ENCODE results near the gene RAB9A. TPM values are rescaled to one million over a fixed set of nuclear protein-coding genes. Genes with fewer than 3 reads are reported as not detected.

The RAB9A gene
- total and polyA plus RNA-seq, 2 of the 8 experiments (the other 6 are each of a cell fraction or from before 2014, with no cell fraction given), result 21.8 to 34.0 TPM

GRCh38 chrX:13684361-13684760, 4.6 kb upstream of the RAB9A start:
- FAIRE-seq, result no peak
- no peak overlapping the region for H3K14ac ChIP-seq (ENCODE audit: insufficient read length)
- no peak overlapping the region for H4K8ac ChIP-seq (ENCODE audit: extremely low read depth, insufficient read depth, low read length)
- H3K4me1 ChIP-seq (replicated peaks in 1 of 4; ENCODE audit: control insufficient read depth in 3 of 4, insufficient read depth in 4 of 4, low read length in 3 of 4), result no peaks in the 10 kb centered on the region
- H2AFZ ChIP-seq (ENCODE audit: low read length), result no peak overlapping the region
- no peak overlapping the region for H3K9ac ChIP-seq (replicated peaks in 1 of 4; ENCODE audit: extremely low read depth in 1 of 4, low read depth in 3 of 4, low read length in 3 of 4)
- no peaks in the 10 kb centered on the region for H4K20me1 ChIP-seq (replicated peaks in 1 of 2; ENCODE audit: control insufficient read depth in 1 of 2, insufficient read depth in 2 of 2, low read length in 2 of 2)
- ChIA-PET POLR2A (ENCODE audit: partially characterized antibody) (no interaction called here), CTCF (ENCODE audit: partially characterized antibody) (no interaction called here)
- H3K79me2 ChIP-seq (ENCODE audit: control insufficient read depth in 1 of 2, insufficient read depth in 2 of 2, low read length in 2 of 2), result peaks cover 0 to under 1% of the 10 kb centered on the region in 2 experiments; a peak in 1 of 4 replicates
- H3K23ac ChIP-seq (ENCODE audit: insufficient read length), result no peak overlapping the region
- H3K27me3 ChIP-seq (replicated peaks in 1 of 4; ENCODE audit: control insufficient read depth in 3 of 4, extremely low read depth in 1 of 4, insufficient read depth in 3 of 4, low read length in 3 of 4), result peaks cover 0 to 2% (median 0%) of the 10 kb centered on the region in 4 experiments; a peak in 2 of 7 replicates
- no peak overlapping the region for H2AK5ac ChIP-seq (ENCODE audit: low read depth, low read length)
- no peak overlapping the region for H2BK12ac ChIP-seq (ENCODE audit: low read depth, low read length)
- no peaks in the 10 kb centered on the region for H3K79me1 ChIP-seq (ENCODE audit: low read depth, low read length)
- no peak for TF ChIP-seq BACH1 (IDR thresholded peaks at IDR 0.05; ENCODE audit: low read length)
- TF ChIP-seq EZH2 (IDR thresholded peaks at IDR 0.05; ENCODE audit: low read depth, low read length, severe bottlenecking), result no peak
- no peak for TF ChIP-seq ZNF274 (IDR thresholded peaks at IDR 0.05; ENCODE audit: borderline replicate concordance, extremely low read depth, low read length)
- TF ChIP-seq NANOG (IDR thresholded peaks at IDR 0.05; ENCODE audit: insufficient read depth, low read depth, low read length, poor library complexity, severe bottlenecking), result no peak
- no peak for TF ChIP-seq GTF2F1 (IDR thresholded peaks at IDR 0.05; ENCODE audit: borderline replicate concordance, low read depth, low read length)
- no peak for TF ChIP-seq SIX5 (IDR thresholded peaks at IDR 0.05; ENCODE audit: low read depth, low read length)
- no peak for TF ChIP-seq YY1 (IDR thresholded peaks at IDR 0.05; ENCODE audit: low read depth, low read length)
- TF ChIP-seq RFX5 (IDR thresholded peaks at IDR 0.05; ENCODE audit: borderline replicate concordance, low read depth, low read length), result no peak
- TF ChIP-seq EGR1 (IDR thresholded peaks at IDR 0.05; ENCODE audit: borderline replicate concordance, low read depth, low read length), result no peak
- TF ChIP-seq, protein P1, sequence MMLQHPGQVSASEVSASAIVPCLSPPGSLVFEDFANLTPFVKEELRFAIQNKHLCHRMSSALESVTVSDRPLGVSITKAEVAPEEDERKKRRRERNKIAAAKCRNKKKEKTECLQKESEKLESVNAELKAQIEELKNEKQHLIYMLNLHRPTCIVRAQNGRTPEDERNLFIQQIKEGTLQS (IDR thresholded peaks at IDR 0.05; ENCODE audit: insufficient read depth, low read depth, low read length), result no peak
- TF ChIP-seq, protein P2, sequence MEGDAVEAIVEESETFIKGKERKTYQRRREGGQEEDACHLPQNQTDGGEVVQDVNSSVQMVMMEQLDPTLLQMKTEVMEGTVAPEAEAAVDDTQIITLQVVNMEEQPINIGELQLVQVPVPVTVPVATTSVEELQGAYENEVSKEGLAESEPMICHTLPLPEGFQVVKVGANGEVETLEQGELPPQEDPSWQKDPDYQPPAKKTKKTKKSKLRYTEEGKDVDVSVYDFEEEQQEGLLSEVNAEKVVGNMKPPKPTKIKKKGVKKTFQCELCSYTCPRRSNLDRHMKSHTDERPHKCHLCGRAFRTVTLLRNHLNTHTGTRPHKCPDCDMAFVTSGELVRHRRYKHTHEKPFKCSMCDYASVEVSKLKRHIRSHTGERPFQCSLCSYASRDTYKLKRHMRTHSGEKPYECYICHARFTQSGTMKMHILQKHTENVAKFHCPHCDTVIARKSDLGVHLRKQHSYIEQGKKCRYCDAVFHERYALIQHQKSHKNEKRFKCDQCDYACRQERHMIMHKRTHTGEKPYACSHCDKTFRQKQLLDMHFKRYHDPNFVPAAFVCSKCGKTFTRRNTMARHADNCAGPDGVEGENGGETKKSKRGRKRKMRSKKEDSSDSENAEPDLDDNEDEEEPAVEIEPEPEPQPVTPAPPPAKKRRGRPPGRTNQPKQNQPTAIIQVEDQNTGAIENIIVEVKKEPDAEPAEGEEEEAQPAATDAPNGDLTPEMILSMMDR (IDR thresholded peaks at IDR 0.05; ENCODE audit: control extremely low read depth in 1 of 3, insufficient read depth in 1 of 3, low read depth in 1 of 3, low read length in 3 of 3), result no peak
- TF ChIP-seq CHD2 (IDR thresholded peaks at IDR 0.05; ENCODE audit: low read length), result no peak
- DNase-seq (ENCODE audit: low read depth in 1 of 2, low spot score in 2 of 2), result no peak
- no peak overlapping the region for H4K91ac ChIP-seq (replicated peaks; ENCODE audit: insufficient read length, low read length)
- no peak overlapping the region for H3K4ac ChIP-seq (replicated peaks; ENCODE audit: insufficient read length, low read depth, low read length)
- H3K9me3 ChIP-seq (ENCODE audit: insufficient read depth in 2 of 2, low read depth in 1 of 2, low read length in 1 of 2), result no peaks in the 10 kb centered on the region
- no peak overlapping the region for H3K4me2 ChIP-seq (ENCODE audit: insufficient read depth in 1 of 2, low read depth in 2 of 2, low read length in 2 of 2)
- no peak overlapping the region for H2BK15ac ChIP-seq (ENCODE audit: low read length)
- no peak overlapping the region for H3K56ac ChIP-seq (replicated peaks; ENCODE audit: insufficient read length, low read depth, low read length)
- H3K36me3 ChIP-seq (ENCODE audit: control insufficient read depth in 2 of 4, insufficient read depth in 4 of 4, low read length in 3 of 4), result no peaks in the 10 kb centered on the region
- no peak overlapping the region for H2BK20ac ChIP-seq (ENCODE audit: low read length)
- 96% methylated on average over 4 of the region's 4 CpGs; no CpG with 5 or more reads in 1 of the 2 experiments for WGBS, 2 experiments (ENCODE audit: extremely low coverage in 1 of 2, insufficient coverage in 1 of 2, insufficient read length in 1 of 2, insufficient replicate concordance in 2 of 2, low coverage in 1 of 2, low lambda C conversion rate in 2 of 2, missing lambda C conversion rate in 1 of 2)
- H3K27ac ChIP-seq (ENCODE audit: low read depth, low read length), result no peak overlapping the region
- 0 out of 2 replicates have a peak, but pooled peaks cover 1% of the 10 kb centered on the region for H3K23me2 ChIP-seq (ENCODE audit: low read depth, low read length)
- H3K18ac ChIP-seq (ENCODE audit: extremely low read depth, low read length), result no peak overlapping the region
- H4K5ac ChIP-seq (ENCODE audit: insufficient read length, low read depth, low read length), result no peak overlapping the region
- H2BK120ac ChIP-seq (replicated peaks; ENCODE audit: low read depth, low read length), result no peak overlapping the region
- H3K4me3 ChIP-seq (ENCODE audit: extremely low read depth in 1 of 4, insufficient read depth in 2 of 4, low read depth in 3 of 4, low read length in 4 of 4), result no peak overlapping the region
- H2BK5ac ChIP-seq (ENCODE audit: low read depth, low read length), result no peak overlapping the region

Measured in H1 (cell line).